GM19438 (cell line): ENCODE data around the gene AMOTL2.

ENCODE experiments used
- ATAC-seq: cut with Tn5 transposase; IDR thresholded peaks from one replicate; pipeline ENCODE4 v1.9.1; 2021; ENCODE audit warnings: low read depth; ENCODE audit not compliant: unreplicated experiment

AMOTL2 gene

GRCh38 chr3:134366928-134367811 is 7.1 kb downstream of the AMOTL2 start:
- no peak for ATAC-seq

- ATAC-seq = no peak
Observed at GRCh38 chr3:134366221-134366927, 7.9 kb downstream of the AMOTL2 start.

- ATAC-seq = no peak
Observed at GRCh38 chr3:134365766-134366065, 8.5 kb downstream of the AMOTL2 start.

DNA sequence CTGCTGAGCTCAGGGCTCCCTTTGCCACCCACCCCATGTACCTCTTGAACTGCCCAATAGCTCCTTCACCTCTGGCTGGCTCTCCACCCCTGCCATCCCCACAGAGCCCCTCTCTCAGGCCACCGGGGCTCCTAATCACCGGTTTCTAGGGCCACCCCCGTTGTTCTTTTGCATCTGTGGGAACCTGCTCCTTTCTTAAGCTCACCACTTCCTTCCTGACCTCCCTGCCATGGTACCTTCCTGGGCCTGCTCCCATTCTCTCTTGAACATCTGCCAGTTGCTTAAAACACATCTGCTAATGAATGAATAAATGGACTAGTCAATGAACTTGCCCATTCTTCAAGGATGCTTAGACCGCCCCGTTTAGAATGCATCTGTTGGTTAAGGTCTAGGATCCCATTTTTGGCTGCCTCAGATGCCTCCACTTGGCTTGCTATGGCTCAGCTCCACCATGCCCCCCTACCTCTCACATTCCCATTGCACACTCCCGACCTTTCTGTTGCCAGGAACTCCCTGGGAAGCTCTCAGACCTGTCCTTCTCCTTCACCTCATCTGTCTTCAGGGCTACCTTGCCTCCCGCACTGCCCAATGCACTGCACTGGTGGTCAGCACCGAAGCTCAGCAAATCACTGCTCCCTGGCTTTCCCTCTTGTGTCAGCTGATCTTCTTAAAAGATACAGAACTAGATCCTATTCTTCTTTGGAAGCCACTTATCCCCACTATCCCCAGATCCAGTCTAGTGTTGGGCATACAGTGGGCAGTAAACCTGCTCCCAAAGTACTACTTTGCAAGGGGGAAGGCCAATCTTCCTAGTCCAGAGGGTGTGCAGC is 9.1 kb downstream of the AMOTL2 start:
- no peak for ATAC-seq

DNA sequence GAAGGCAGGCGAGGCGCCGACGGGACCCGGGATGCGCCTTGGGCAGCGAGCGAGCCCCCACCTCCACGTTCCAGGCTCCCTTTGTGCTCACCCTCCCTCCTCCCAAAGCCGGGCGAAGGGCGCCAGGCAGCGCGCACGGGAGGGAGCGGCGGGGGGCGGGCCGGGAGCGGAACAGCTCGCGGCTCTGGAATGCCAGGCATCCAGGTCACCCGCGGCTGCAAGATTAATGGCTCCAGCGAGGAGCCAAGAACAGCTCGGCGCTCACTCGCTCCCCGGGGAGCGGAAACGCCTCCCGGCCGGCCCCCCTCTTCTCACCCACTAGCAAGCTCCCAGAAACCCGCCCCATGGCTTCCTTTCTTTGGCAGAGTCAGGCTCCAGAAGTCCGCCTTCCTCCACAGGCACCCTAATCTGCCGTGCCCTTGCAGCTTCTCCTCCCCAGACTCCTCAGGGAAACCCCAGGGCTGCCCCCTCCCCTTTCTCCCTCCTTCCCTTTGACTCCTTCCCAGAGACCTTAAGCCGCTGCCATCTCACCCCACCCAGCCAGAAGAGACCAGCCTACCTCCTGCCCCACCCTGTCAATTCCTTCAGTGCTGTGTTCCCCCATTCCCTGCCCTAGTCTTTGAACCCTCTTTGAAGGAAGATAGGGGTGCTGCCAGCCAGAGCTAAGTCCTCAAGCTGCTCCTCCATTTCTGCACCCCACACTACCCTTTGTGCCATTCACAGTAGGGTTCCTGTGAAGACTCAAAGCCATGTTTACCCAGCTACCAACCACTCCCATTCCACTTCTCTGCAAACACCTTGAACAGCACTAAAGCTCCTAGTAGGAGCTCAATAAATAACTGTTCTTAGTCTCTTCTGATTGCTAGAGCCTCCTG is 9.9 kb downstream of the AMOTL2 start:
- peak; percentile 59 for ATAC-seq

DNA sequence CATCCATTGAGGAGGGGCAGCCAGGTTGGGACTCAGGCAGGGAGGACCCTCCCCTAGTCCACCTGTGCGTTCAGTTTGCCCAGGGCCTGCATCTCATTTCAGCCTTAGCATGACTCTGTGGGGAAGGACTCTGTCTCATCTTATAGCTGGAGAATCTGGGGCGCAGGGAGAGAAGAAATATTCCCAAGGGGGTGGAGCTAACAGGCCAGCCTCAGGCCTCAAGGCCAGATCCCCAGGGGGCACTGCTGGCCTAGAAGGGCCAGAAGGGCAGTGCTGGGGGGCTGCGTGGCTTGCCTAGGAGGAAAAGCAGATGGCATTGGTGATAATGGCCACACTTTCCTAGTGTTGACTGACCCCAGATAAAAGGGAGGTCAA is 10.9 kb downstream of the AMOTL2 start:
- no peak for ATAC-seq

- ATAC-seq = no peak
Observed at GRCh38 chr3:134362670-134363380, 11.4 kb downstream of the AMOTL2 start.

DNA sequence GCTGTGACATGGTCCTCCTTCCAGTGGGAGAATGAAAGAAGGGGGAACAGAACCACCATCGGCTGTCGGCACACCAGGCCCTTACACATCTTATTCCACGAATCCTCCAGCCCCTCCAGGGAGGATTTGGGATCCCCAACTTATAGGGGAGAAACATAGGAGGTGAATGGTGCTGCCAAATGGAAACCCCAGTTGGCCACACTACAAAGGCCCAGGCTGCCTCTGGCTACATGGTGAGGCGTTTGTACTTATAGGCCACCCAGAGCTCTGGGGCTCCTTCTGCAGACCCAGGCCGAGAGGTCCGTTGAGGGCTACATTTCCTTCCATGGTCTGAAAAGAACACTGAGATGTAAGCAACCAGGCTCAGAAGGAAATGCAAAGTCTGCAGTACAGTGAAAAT is 12.0 kb downstream of the AMOTL2 start:
- no peak for ATAC-seq

DNA sequence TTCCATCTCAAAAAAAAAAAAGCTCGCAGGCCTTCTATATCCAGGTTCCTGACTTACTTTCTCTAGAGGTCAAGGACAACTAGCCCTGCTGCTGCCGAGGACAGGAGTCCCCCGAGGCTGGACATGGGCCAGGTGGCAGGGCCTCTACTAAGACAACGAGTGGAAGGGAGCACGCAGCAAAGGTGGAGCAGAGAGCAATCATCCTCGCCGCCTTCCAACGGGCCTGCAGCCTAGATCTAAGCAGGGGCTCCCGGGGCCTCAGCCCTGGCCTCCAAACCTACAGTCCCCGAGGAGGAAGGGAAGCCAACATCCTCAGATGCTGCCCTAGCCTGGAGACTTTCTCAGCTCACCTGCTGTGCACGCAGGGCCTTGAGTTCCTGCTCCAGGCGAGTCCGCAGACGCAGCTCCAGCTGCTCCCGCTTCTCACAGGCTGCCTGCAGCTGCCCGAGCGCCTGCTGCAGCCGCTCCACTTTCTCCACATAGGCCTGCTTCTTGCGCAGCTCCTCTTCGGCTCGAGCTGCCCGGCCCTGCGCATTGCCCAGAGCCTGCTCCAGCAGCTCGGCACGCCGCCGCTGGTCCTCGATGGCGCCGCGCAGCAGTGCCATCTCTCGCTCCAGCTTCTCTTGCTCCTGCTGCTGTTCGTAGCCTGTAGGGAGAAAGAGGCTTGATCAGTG is 12.9 kb downstream of the AMOTL2 start:
- ATAC-seq = no peak

DNA sequence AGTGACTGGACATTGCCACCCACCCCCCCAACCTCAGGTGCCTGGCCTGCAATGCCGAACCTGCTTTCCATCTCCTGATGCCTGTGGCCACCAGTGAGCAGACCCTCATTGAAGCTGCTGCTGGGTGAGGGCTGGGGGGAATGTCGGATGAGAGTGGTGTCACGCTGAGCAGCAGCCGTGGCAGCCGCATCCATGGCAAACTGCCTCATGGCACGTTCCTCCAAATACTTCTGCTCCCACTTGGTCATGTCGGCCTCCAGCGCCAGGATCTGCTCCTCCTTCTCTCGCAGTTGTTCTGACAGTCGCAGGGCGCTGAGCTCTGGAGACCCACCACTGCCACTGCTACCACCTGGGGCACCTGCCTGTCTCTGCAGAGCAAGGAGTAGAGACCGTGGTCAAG is 14.2 kb downstream of the AMOTL2 start:
- no peak for ATAC-seq

DNA sequence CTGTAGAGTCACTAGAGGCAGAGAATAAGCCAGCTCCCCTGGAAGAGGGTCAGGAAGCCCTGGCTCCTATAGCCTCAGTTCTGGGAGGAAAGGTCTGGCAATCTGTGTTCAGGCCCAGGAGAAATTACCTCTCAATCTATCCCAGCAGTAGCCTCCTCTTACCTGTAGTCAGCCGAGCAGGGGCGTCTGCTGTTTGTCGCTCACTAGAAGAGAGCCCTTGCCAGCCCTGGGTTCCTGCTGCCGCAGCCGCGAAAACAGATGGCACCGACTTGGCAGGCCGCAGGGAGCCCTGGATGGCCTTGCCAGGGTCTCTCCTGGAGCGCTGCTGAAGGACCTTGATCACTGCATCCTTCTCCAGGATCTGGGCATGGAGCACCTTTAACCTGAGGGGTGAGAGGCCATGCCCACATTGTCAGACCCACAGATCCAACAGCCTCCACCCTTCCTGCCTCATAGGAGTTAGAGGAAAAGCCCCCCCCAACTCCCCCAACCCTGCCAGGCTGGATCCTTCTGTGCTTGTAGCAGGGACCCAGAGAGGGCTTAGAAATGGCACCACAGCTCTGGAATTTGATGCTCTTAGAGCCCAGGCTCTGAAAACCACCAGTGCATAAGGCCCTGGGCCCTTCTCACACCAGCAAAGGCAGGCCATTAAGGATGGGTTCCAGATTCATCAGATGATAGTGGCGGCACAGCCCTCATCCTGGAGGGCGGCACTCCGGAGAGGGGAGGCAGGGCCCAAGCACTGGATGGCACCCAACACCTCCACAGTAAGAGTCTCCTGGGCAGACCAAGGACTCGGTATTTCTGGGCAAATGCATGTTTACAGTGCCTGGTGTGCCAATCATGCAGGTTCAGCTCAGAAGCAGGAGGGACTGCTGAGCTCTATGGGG is 14.9 kb downstream of the AMOTL2 start:
- ATAC-seq = no peak

- ATAC-seq = no peak
Observed at GRCh38 chr3:134357914-134358811, 16.1 kb downstream of the AMOTL2 start.

DNA sequence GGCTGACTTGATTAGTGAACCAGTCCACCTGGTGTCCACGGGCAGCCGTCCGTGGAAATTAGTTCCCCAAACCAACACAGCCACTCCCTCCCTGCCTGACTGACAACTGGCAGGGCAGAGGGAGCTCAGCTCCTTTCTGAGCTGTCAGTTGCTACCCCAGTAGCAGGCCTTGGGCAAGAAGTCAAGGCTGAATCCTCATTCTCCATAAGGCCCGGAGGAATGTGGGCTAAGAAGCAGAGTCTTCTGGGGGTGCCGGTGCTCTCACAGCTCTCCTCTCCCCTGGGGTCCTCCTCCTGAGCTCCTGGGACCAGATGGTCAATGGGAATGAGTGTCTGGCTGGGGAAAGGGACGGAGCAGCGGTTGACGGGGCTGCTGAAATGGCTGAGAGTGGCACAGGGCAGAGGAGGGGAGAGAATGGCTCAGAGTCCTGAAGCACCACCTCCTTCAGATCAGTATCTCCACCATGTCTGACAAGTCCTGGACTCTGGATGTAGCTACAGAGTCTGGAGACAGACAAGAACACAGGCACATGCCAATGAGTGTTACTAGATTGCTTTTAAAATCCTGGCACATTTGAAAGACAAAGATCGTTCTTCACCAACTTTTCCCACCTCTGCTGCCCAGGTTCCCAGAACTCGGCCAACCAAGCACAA is 16.9 kb downstream of the AMOTL2 start:
- ATAC-seq = no peak

- ATAC-seq = no peak
Observed at GRCh38 chr3:134356411-134357040, 17.7 kb downstream of the AMOTL2 start.

- ATAC-seq = no peak
Observed at GRCh38 chr3:134355416-134355815, 18.8 kb downstream of the AMOTL2 start.

DNA sequence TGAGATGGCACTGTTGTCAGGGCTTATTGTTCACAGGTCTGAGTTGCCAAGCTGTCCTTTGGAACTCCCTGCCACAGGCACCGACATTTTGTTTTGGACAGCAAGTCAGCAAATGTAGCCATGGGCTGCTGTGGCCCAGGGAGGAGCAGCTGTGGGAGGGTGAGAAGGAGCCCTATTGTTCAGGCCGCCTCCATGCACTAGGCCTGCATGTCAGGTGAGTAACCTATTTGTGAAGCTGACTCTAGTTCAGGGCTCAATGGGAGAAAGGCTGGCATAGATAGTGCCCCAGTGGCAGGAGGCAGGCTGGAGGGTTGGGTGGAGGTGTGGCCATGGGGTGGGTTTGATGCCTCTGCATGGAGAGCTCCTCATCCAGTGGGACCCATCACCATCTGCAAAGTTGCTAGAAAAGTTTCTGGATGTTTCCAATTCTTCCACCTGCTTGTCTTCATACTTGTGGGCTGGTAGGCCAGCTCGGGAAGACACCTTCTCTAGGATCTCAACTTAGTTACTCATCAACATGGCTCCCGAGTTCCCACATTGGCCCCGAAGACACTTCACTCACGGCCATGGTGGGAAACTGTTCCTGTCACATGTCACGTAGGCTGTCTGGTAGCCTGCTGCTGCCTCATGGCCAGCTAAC is 19.5 kb downstream of the AMOTL2 start:
- no peak for ATAC-seq
